GM21737 (cell line): Measurements from ENCODE around the gene PCYT2.
A peak's percentile ranks its signal among the peaks of the same experiment; 100 is the strongest.

ENCODE experiments used
- ATAC-seq: cut with Tn5 transposase; IDR thresholded peaks from one replicate; pipeline ENCODE4 v1.9.1; 2021; ENCODE audit warnings: mild to moderate bottlenecking, moderate library complexity; ENCODE audit not compliant: unreplicated experiment

PCYT2 gene

DNA sequence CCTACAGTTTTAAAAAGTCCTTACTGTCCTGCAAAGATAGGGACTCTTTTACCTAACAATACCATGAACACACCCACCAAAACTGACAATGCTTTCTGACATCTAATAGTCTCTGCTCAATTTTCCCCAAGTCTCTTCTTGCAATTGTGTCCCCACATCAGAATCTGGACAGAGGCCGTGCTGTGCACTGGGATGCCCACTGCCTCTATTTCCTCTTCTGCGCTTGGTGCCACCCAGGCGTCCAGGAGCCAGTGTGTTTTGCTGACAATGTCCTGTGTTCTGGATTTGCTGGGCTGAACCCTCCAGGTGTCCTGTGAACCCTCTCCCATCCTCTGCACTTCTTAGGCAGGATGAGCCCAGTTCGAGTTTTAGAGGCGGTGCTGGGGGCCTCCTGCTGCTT, 33.6 kb downstream of the PCYT2 start:
- ATAC-seq, result no peak

DNA sequence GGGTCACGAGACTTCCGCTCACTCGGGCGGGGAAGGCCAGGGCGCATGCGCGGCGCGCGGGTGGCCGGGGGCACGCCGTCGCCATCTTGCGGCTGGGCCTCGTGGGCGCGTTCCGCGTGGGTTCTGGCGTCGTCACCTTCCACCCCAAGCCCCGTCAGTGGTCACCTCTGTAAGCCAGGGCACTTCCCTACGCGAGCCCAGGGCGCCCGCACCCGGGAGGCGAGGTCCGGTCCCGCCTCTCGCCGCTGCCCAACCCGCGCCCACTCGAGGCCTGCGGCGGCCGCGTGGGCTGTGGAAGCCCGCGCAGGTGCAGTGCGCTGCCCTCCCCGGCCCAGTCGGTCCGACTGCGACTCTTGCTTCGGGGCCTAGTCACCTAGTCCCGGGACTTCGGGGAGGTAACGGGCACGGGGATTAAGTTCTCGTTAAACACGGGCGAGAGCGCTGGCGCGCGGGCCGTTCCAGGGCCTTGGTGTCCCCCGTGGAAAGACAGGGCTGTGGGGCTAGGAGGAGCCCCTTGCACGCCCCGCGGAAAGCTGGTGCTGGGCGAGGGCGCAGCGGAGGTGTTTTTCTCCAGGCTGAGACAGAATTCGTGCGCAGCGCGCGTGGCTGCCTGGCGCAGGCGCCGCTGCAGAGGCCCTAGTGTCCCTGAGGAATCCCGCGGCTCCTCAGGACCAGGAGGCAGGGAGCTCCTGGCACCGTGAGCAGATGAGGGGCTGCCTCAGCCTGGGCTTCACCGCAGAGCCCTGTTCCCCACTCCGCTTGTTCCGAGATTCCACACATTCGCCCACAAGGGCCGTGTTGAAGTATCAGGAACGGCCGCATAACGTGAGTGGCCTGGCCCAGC, 39.6 kb downstream of the PCYT2 start:
- peak; percentile 48 for ATAC-seq

DNA sequence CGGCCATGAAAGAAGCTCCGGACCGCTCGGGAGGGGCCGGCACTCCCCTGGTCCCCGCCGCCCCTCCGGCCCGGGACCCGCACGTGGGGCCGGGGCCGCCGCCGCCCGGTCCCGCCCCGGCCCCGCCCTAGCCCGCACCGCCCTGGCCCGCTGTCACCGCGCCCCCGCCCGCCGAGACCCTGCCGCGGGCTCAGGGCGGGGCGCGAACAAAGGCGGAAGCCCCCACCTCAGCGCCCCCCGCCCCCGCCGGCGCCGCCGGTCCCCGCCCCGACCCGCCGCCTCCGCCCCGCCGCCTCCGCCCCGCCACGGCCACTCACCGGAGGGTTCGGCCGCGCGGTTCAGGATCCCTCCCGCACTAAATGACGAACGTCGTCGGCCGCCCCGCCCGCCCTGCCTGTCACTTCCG, 40.2 kb downstream of the PCYT2 start, which contains the start of gene ARHGDIA:
ARHGDIA (minus strand) TSS at position 357 of the 406 bp plus-strand sequence. CDS start 1,407 bp downstream, outside the sequence.
- ATAC-seq, result peak; percentile 4

DNA sequence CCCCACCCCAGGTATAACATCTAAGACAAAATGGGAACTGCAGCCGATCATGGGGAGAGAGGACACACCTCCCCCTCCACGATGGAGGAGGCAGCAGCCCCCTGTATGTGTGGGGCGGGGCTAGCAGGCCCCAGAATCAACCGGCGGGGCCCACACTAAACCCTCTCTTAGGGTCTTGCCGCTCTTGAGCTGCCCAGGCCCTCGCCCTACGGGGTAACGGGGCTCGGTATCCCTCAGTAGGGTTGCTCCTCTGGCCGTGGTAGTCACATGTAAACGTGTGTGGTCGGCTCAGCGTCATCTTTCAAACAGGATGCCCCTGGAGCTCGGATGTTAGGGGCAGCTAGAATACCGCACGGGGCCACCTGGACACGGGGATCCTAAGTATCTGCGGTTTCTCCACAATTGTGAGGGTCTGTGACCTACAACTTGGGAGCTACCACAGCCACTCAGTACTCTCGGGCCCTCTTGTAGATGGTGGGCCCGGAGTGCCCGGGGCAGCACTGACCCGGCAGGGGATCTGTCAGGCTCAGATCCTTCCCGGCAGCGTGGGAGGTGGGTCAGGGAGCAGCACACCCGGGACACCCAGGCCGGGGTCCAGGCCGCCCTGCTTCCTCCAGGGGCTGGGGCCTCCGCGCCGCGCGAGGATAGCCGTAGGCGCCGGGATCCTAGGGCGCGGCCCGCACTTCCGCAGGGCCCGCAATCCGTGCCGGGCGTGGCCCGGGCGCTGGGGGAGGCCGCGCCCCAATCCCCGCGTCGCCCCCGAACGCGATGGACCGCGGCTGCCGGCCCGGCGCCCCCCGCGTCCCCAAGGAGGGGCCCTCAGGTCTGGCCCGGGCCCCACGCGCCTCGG, 40.8 kb downstream of the PCYT2 start:
- peak; percentile 4 for ATAC-seq

DNA sequence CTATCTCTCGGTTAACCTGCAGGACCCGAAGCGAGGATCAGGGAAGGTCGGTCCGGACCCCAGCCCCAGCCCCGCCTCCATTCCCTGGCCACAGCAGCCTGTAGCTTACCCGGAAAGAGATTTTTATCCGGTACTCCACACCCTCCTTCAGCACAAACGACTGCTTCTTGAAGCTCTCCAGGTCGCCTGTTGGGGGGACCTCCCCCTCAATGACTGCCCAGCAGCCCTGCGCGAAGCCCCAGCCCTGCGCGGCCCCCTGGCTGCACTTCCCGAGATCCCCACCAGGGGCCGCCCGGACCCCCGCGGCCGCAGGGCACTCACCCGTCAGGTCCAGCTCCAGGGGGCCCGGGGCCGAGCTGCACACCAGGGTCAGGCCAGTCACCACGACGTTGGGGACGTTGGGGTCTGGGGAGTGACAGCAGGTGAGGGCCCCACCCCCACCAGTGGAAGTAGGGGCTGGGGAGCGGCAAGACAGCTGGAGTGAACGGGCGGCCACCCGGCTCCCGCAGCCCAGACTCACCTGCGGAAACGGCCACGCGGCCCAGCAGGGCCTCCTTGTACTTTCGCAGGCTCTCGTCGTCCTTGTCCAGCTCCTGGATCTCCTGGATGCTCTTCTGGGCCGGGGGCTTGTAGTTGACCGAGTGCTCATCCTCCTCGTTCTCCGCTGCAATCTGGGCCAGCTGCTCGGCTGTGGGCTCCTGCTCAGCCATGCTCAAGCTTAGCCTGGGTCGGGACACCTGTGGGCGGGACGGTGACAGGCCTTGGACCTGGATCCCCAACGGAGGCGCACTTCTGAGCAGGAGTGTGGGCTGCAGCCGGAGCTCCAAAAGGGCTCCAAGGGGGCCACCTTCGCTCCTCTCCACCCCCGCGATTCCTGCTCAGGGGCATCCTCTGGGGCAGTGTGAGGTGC, 41.7 kb downstream of the PCYT2 start:
- ATAC-seq, result no peak

DNA sequence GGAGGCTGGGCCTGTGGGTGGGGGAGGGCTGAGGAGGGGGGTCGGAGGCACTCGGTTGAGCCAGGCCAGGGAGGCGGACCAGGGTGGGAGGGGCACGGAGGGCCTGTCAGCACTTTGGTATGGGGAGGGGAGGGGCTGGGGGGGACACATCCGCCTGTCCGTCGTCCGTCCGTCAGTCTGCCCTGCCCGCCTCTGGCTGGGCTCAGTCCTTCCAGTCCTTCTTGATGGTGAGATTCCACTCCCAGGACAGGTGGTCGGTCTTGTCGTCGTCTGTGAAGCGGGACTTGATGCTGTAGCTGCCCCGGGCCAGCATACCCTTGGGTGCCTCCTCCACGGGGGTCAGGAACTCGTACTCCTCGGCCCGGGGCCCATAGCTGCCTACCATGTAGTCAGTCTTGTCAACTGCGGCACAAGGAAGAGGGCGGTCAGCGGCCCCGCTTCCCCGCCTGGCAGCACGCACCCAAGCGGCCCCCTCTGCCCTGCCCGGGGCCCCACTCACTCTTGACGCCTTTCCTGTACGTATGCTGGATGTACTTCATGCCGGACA, 42.5 kb downstream of the PCYT2 start:
- ATAC-seq, result no peak

DNA sequence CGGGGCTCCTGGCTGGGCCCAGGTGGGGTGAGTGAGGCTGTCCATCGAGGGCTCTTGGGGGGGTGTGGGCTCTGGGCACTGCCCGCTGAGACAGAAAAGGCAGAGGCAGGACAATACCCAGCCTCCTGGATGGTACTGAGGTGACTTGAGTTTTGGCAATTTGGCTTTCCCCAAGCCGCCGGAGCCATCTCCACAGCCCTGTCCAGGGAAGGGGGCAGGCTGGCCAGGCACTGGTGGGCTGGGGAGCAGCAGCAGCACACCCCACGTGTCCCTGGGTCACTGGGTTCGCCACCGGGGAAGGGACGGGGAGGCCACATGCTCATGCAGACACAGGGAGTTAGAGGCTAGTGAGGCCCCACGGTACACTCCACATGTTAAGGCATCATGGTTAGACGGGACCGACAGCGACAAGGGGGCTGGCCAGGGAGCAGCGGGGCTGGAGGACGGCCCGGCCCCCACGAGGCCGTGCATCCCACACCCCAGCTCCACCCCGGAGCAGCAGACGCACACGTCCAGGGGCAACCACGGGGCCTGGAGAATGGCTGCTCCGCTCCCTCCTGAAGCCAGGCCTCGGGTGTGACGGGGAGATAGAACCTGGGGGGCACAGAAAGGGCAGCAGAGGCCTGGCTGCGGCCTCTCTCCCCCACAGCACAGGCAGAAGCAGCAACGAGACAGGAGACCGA, 43.1 kb downstream of the PCYT2 start:
- no peak for ATAC-seq

DNA sequence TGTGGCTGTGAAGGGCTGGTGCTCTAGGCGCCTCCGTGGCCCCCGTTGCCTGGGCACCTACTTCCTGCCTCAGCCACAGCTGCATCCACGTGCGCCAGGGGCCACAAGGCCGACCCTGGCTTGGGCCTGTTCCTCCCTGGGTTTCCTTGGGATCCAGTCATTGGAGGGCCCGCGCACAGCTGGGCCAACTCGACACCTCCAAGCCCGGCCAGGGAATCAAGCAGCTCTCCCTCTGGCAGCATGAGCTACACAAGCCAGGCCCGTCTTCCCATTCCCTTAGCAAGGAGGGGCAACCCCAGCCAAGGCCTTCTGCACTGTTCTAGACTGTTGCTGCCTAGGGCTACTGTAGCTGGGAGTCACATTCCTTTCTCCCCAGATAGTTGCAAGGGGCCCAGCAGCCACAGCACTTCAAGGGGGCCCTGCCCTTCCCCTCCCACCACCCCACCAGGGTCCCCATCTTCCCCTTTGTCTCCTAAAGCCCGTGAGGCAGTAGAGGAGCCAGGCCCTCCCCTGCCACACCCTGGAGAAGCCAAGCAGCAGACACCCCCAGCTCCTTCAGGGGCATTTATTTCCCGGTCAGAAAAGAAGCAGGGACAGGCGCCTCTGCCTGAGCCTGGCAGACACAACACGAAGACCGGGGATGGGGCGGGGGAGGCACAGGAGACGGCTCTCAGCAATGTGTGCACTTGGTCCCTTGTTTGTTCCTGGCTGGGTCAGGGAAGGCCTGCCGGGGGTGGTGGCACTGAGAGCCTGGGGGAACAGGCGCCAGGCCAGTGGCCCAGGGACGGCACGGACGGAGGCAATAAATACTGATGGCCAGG, 43.8 kb downstream of the PCYT2 start:
- ATAC-seq, result no peak

DNA sequence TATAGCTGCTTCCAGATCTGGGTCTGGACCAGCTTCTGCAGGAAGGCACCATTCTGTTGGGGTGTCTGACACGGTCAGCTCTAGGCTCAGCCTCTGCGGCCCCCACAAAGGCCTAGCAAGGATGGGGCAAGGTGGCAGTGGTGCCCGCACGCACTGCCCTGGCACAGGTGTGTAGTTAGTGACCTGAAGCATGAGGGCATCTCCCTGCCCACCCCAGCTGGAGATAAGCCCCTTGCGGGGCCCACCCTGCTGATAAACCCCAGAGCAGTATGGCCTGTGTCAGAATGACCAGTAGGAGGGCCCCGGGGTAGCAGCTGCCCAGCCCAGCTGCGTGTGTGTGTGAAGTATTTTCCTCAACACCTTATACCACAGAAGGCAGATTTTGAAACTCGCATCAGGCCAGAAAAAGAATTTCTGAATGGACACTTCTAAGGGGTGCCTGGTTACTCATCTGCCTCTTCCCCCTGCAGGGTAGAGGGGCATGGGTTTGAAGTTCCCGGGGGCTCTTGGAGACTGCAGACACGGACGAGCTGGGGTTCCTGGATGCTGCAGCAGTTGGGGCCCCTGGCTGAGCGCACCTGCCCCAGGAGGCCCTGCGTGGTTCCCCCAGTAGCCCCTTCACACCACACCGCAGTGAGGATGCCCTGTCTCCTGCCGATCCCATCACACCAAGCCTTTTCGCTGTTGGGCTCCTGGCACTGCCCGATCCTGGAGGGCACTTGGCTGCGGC, 44.6 kb downstream of the PCYT2 start:
- no peak for ATAC-seq

DNA sequence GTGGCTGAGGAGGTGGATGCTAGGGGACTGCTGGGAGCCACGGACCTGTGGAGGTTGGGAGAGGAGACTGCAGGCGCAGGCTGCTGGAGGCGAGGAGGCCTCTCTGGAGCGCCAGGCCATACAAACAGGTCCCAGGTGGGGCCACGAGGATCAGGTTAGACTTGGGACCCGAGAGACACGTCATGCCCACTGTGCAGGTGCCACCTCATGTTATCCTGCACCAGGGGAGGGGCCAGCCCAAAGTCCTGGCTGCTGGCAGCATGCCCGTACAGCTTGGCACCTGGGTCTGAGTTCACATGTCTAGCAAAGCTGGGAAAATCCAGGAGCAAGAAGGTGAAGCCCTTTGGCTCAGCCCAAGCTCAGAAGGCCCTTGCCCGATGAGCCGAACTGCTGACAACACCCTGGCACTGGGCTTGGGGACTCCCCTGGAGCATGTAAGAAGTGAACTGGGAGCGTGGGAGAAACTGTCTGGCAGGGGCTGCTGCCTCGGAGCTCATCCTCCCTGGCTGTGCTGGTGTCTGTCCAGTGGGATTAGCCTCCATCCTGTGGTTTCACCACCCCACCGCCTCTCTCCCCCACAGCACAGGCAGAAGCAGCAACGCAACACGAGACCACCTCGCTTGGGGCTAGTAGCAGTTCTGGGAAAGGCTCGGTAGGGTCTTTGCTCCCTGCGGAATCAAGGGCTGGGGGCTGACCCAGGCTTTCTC, 45.3 kb downstream of the PCYT2 start:
- no peak for ATAC-seq

DNA sequence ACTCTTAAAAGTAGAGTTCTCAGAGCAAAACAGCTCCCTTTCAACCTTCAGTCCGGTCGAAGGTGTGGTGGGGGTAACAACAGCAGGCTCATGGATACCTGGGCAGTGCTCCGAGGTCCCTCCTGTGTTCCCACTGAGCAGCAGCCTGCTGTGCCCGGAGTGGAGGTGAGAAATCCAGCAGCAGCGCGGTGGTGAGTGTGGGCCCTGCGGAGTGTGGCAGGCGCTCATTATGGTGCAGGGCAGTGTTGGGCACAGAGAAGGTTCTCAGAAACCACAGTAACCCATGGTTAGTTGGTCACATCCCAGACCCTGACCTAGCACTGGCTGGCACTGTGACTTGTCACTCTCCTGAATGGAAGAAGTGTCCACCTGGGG, 45.9 kb downstream of the PCYT2 start:
- no peak for ATAC-seq

DNA sequence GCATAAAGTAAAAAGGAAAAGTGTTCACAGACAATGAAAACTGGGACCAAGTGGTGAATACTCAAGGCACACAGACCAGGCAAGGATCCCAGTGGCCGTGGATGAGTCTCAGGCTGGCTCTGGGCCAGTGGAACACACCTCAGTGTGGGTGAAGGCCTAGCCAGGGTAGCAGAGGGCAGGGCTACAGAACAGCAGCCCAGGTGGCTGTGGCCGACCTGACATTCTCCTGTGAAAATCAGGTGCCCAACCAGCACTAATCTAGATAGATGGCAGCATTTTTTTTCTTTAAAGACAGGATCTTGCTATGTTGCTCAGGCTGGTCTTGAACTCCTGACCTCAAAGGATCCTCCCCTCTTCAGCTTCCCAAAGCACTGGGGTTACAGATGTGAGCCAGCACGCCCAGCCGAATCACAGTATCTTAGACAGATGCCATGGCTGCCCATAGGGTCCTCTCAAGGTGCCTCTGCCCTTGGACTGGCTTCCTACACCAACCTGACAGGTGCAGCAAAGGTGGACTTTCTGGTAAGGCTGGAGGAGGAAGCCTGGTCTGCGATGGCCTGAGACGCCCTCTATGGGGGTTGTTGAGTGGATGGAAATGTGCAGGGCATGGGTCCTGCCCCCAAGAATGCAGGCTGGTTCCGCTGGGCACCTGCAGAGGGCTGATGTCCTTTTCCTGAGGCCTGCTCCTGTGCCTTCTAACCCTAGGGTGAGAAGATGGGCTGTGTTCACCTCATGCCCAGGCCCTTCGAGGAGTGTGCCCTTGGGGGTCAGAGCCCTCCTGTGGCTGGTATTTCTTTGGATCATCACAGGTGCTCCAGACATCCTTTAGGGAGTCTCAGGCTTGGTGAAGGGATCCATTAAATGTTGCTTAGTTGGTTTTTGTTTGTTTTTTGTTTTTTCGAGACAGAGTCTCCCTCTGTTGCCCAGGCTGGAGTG, 47.1 kb downstream of the PCYT2 start:
- ATAC-seq, result no peak

DNA sequence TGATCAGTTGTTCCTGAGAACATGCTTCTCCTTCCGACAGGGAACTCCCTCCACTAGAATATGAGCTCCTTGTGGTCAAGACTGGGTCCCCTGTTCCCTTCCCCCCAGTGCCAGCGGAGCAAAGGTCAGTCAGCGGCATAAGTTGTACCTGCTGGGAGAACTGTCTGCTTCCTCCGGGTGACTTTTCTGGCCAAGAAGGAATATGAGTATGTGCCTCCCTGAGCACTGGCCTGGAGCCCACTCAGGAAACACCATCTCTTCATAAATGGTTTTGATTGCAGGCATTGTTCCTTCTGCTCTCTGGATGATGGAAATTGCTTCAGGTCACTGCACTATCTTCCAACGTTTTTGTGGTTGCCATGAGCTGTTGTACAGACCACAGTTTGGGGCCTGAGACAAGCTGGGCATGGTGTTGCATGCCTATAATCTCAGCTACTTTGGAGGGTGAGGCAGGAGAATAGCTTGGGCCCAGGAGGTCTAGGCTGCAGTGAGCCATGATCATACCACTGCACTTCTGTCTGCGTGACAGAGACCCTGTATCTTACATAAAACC, 48.0 kb downstream of the PCYT2 start:
- ATAC-seq, result no peak

DNA sequence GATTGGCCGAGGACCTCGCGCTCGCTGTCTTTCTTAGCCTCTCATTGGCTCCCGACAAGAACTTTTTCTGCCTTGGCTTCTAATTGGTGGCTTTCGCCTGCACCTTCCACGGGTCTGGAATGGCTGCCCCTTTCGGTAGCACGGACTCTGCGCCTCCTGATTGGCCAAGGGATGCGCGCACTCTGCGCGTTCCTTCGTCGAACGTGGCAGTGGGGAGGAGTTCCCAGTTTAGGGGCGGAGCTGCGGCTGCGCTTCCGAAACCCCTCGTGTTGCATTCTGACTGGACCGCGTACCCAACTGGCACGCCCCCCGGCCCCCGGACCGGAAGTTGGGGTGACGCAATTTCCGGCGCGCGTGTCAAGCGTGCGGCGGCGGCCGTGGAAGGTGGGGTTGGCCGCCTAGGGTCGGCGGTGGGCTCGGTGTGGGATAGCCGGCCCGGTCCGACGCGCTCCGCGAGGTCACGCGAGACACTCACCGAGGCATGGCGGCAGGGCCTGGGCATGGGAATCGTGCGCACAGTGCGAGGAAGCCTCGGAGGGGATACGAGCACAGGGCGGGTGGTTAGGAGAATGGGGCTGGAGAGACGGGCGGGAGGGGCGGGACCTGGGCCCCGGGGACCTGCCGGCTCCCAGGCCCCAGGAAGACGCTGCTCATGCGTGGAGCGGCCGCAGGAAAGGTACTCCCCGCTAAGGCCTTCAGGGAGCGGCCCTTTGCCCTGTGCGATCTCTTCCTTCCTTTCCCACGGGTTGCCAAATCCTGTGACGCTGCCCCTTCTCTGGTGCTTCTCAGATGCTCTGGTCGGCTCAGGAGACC, 50.2 kb downstream of the PCYT2 start:
- ATAC-seq, result peak; percentile 73

DNA sequence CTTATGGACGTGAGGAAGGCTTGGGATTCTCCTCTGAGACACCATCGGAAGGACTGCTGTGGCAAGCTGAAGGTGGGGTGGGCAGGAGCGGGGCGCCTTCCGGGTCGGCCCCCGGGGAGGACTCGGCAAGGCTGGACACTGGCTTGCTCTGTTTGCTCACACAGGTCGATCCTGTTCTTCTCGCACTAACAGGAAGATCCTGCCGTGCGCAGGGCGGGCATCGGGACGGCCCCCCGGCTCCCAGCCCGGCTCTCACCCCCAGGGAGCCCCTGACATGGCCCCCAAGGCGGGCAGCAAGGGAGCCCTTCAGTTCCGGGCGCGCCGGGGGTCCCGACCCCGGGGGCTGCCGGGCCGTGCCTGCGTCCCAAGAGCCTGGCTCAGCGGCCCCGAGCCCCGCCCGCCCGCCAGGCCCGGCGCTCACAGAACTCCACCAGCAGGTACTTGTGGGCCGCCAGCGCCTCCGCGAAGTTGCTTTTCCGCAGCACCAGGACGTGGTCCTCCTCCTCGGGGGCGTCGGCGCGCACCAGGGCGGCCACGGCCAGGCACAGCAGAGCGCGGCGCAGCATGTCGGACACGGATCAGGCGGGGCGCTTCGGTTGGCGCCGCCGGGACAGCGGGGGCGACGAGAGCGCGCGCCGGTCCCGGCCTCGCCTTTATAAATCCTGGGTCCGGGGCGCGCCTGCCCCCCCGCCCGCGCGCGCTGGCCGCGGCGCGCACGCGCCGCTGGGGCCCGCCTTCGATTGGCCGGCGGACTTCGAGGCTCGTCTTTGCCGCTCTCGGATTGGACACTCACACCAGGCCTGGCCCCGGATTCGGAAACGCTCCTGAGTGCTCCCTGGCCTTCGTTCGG, 51.1 kb downstream of the PCYT2 start, which contains the start of gene P4HB:
P4HB (minus strand) TSS at position 630 of the 850 bp plus-strand sequence; CDS start at position 566, 64 bp downstream.
- ATAC-seq, result peak; percentile 0
